H1 (cell line): Measurements from ENCODE around the gene FANCI. TPM values are rescaled to one million over a fixed set of nuclear protein-coding genes. Genes with fewer than 3 reads are reported as not detected.

Source experiments
- ATF3 ChIP-seq: IDR thresholded peaks from 2 replicates; pipeline ENCODE4 v1.6.1; 2011; ENCODE audit warnings: low read depth, mild to moderate bottlenecking, low read length; ENCODE audit not compliant: insufficient read depth
- FOSL1 ChIP-seq: IDR thresholded peaks from 2 replicates; pipeline ENCODE4 v1.6.1; 2011; ENCODE audit warnings: mild to moderate bottlenecking, low read depth, low read length, moderate library complexity; ENCODE audit not compliant: insufficient read depth
- KDM4A ChIP-seq: IDR thresholded peaks from one replicate; pipeline ENCODE4 v1.7.1; 2012; ENCODE audit warnings: low read depth, mild to moderate bottlenecking, moderate library complexity, low read length, inconsistent platforms; ENCODE audit not compliant: severe bottlenecking
- SP2 ChIP-seq: IDR thresholded peaks from 2 replicates; pipeline ENCODE4 v1.6.1; 2012; ENCODE audit warnings: mild to moderate bottlenecking, low read length, inconsistent platforms
- ZNF274 ChIP-seq: IDR thresholded peaks from 2 replicates; pipeline ENCODE4 v1.7.0; 2012; ENCODE audit warnings: low read length, borderline replicate concordance; ENCODE audit errors: extremely low read depth
- polyA plus RNA-seq, 7 experiments: library from polyadenylated mRNA; depleted of rRNA in 3 of 7; stranded (reverse) in 5 of 7; unstranded in 2 of 7; fragments of >200 nt in 5 of 7; fragments of 200-250 nt in 2 of 7; gene quantifications; 1 replicate in 5 of 7; 2 replicates in 1 of 7; 4 replicates in 1 of 7; pipeline versions ENCODE4 v1.2.1 to v1.2.3, GENCODE V29; 2011 to 2013; ENCODE audit warnings: missing spikeins in 2 of 7, mixed read lengths in 2 of 7
- total RNA-seq: library from RNA; stranded (reverse); fragmentation: NEBNext Ultra II Directional; extraction: Animal tissue kit (Norgen Biotek cat#: 25700); gene quantifications from 2 replicates; pipeline ENCODE4 v1.2.1, GENCODE V29; 2021

FANCI gene
- total and polyA plus RNA-seq, 2 of the 8 experiments (the other 6 are each of a cell fraction or from before 2014, with no cell fraction given), result 37.8 to 115 TPM

GRCh38 chr15:89225588-89225987 lies 18.2 kb upstream of the FANCI start (continued):
- TF ChIP-seq ATF3 (no peak), KDM4A (no peak), ZNF274 (no peak), SP2 (no peak), FOSL1 (no peak)
